Measurements from ENCODE around the gene RGS7.

GRCh38 chr1:240878631-240879030 is 478.4 kb downstream of the RGS7 start:
- TF ChIP-seq CTCF (IDR thresholded peaks at IDR 0.05 in 4 of 5, conservative IDR thresholded peaks at IDR 0.05 in 1 of 5) (no peak), POLR2A (IDR thresholded peaks at IDR 0.05) (no peak)
